COR-L47 (cell line): ENCODE data around the gene PRRC2A.

Source experiments
- DNase-seq: peaks from one replicate; lab custom pipeline; 2025; lab: John Stamatoyannopoulos, UW

PRRC2A gene

GRCh38 chr6:31652925-31653724, 32.6 kb downstream of the PRRC2A start:
- DNase-seq, result peak; percentile 96

DNA sequence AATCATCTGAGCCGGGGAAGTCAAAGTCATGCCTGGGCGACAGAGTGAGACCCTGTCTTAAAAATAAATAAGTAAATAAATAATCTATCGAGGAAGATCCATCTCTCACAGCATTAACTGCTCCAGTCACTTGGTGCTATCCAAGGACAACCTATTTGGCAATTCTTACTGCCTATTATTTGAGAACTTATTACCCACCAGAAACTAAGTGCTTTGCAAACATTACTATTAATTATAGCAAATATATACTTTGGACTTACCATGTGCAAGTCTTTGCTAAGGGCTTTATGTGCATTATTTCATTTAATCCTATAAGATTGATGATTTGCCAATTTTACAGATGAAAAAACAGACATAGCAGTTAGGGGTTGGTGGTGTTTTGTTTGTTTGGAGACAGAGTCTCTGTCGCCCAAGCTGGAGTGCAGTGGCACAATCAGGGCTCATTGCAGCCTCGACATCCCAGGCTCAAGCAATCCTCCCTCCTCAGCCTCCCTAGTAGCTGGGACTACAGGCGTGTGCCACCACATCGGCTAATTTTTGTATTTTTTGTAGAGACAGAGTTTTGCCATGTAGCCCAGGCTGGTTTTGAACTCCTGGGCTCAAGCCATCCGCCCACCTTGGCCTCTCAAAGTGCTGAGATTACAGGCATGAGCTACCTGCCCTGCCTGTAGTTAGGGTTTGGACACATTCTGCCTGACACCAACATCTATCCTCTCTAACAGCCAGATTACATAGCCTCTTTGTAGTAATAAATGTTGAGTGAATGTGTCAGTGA, 34.2 kb downstream of the PRRC2A start:
- DNase-seq, result no peak

DNA sequence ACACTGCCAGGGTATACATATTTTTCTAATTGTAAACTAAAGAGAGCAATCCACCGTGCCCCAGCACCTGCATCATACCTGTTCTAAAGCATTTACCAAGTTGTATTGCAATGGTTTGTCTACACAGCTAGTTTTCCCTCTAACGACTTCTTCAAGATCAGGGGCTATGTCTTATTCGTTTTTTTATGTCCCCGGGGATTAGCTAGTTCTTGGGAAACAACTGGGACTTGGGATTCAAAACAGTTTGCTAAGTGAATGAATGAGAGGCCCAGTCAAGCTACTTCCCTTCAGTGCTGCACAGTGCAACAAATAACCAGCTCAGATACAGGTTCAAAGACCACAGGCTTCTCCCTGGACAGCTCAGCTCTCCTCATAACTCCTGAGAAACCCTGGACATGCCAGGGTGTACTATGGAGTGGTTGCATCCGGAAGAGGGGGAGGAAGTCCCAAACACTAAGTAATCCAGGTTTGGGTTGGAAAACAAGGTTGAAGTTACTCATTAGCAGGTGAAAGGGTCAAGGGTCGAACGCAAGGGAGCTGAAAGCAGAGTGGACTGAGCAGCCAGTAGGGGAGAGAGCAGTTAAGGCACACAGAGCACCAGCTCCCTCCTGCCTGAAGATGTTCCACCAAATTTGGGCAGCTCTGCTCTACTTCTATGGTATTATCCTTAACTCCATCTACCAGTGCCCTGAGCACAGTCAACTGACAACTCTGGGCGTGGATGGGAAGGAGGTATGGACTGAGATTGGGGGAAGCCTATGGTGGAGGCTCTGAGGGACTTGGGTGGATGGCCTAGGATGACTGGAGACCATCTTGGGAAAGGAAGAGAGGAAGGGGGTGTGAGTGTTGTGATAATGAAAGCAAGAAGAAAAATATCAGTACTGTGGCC, 35.1 kb downstream of the PRRC2A start, which contains the start of gene APOM:
TSS of gene APOM (plus strand) at position 546 of the 889 bp plus-strand sequence. CDS start at position 619, 73 bp downstream.
- DNase-seq, result no peak

DNA sequence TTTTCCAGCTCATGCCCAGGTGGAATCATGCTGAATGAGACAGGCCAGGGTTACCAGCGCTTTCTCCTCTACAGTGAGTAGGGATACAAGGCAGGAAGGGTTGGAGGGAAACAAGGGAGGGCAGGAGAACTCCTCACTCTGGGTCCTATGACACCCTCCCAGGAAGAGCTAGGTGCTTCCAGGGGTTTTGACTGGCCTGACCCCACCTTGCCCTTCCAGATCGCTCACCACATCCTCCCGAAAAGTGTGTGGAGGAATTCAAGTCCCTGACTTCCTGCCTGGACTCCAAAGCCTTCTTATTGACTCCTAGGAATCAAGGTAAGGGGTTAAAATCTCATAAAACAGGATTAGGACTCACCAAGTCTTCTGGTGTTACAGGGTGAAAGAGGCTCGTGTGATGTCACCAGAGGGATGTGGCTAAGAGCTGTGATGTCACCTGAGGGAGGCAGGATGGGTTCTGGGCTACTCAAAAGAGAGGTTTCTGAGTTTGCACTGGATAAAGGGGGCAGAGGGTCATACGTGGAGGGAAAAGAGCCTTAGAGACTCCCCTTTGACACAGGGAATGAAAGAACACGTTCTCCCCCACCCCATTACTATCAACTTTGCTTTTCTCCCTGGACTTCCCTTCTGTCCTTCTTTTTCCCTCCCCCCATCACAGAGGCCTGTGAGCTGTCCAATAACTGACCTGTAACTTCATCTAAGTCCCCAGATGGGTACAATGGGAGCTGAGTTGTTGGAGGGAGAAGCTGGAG, 37.1 kb downstream of the PRRC2A start:
- DNase-seq, result no peak

DNA sequence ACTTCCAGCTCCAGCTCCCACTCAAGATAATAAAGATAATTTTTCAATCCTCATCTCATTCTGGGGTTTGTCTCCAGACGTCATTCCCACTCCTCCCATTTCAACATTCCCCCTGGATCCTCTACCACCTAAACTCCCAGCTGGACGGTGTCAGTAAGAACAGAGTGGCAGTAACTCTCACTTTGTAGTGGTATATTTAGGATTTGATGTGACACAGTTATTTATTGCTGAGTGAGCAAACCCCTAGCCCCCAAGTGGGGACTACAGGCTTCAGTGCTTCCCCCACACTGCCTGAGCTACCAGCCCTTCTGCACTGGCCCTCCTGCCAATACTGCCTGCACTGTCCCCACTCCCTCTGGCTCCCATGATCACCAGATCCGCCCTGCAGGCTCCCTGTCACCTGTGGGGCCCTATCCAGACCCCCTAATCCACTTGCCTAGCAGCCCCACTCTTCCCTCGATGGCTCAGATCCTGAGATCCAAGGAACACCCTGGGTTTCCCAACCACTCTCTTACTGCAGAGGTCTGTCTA, 37.7 kb downstream of the PRRC2A start:
- DNase-seq, result no peak

GRCh38 chr6:31658983-31659648, 38.6 kb downstream of the PRRC2A start:
- no peak for DNase-seq

DNA sequence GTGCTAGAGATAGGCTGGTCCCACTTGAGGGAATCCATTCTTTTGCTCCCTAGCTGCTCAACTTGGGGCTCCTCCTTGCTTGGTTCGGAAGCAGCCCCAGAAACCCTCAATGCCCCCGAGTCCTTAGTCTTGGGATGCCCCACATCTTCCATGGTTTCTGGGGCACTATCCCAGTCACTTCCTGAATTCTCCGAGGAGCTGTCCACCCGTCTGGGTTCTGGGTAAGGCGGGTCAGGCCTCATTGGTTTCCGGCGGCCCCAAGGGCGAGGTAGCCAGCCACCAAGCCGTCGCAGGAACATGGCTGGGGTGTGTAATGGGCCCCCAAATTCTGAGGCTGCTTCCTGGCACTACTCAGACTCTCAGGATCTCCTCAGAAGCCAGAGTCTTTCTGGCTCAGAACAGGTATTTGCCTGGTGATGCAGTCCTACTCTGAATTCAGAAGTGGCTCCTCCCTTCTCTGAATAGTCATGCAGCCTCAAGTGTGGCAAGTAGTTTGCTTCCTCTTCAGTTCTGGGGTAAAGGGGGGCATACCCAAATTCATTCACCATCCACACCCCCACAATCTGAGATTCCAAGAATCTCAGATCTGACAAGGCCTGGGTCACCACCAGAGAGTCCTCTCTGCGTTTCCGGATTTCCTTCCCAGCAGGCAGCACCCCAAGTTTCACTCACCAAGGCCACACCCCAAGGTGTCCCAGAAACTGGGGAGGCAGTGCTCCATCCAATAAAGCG, 39.3 kb downstream of the PRRC2A start:
- no peak for DNase-seq

GRCh38 chr6:31660381-31661261, 40.1 kb downstream of the PRRC2A start, which contains the start of gene C6orf47:
Gene C6orf47, minus strand, starts transcription at chr6:31660778. Its CDS starts 831 bp downstream, at chr6:31659947.
- DNase-seq, result peak; percentile 74

GRCh38 chr6:31661262-31662123, 41.0 kb downstream of the PRRC2A start:
- DNase-seq, result no peak

DNA sequence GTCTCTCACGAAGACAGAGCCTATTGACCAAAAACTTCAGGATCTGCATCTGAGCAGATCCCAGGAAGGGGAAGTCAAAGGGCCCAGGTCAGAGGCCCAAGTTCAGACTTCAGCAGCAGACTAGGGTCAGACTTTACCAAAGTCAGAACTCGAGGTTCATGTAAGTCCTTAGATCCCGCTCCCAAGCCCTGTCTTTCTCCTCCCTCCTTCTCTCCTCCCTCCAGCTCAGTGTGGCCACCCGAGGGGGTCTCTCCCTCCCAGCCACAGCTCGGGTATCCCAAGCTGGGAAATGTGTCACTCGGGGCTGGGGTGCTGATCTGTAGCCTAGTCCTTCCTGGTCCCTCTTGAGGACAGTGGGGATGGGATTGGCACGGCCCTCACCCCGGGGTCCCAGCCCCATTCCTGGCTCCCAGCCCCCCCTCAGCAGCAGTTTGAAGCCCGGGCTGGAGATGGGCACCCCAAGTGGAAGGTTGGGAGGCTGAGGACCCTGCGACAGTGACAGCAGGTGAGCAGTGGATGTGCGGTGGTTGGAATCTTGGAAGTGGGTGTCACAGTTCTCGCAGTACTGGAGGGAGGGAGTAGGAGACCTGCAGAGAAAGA, 41.7 kb downstream of the PRRC2A start:
- no peak for DNase-seq

- no peak for DNase-seq
These were observed 42.8 kb downstream of the PRRC2A start for GRCh38 chr6:31663126-31663960.

GRCh38 chr6:31663961-31664789, 43.7 kb downstream of the PRRC2A start:
- DNase-seq, result no peak

GRCh38 chr6:31664790-31665500, 44.4 kb downstream of the PRRC2A start, which contains the start of gene GPANK1:
Gene GPANK1, minus strand, starts transcription at chr6:31664997. Its CDS starts 519 bp downstream, at chr6:31664478.
- peak; percentile 90 for DNase-seq

GRCh38 chr6:31665501-31666336, 45.2 kb downstream of the PRRC2A start, which contains the start of gene CSNK2B:
Gene CSNK2B, plus strand, starts transcription at chr6:31666080. Its CDS starts 752 bp downstream, at chr6:31666832.
- DNase-seq, result peak; percentile 96
